K562 (cell line): ENCODE data around the gene TTLL4. TPM values are rescaled to one million over a fixed set of nuclear protein-coding genes. Genes with fewer than 3 reads are reported as not detected.

Source experiments
- RREB1 ChIP-seq: fragments of 250-450 bp; sonication (Bioruptor Pico); IDR thresholded peaks from 2 replicates; pipeline ENCODE4 v1.4.0; 2020
- polyA plus RNA-seq, 8 experiments: library from polyadenylated mRNA; depleted of rRNA in 4 of 8; stranded (reverse) in 5 of 8; unstranded in 3 of 8; fragments of >200 nt; fragmentation: Nextera tagmentation in 2 of 8; fragmentation: Illumina TruSeq in 1 of 8; extraction: Ambion mirVana in 2 of 8; extraction: Trizol in 1 of 8; gene quantifications; 2 replicates each; pipeline versions ENCODE4 v1.2.1 to v1.2.3, GENCODE V29; 2011 to 2014; ENCODE audit warnings: inconsistent platforms in 1 of 8, missing spikeins in 1 of 8
- total RNA-seq, 7 experiments: library from RNA; depleted of rRNA in 6 of 7; stranded (reverse); fragments of >200 nt in 6 of 7; fragmentation: Illumina TruSeq in 2 of 7; extraction: Trizol in 2 of 7; gene quantifications; 2 replicates each; pipeline versions ENCODE4 v1.2.1 to v1.2.3, GENCODE V29; 2011 to 2021; ENCODE audit warnings: low replicate concordance in 1 of 7

Gene TTLL4
- total and polyA plus RNA-seq, 9 of the 15 experiments (the other 6 are each of a cell fraction or from before 2014, with no cell fraction given): 12.6 to 67.5 (median 24.5) TPM

GRCh38 chr2:218755567-218756404 lies 45.2 kb downstream of the TTLL4 start (continued):
- no peak for TF ChIP-seq RREB1 (CRISPR knock-in tag)
- TF ChIP-seq, all 486 proteins: peak for 0
